Activated CD4-positive, CD25-positive, alpha-beta regulatory T cell treated with anti-CD3 and anti-CD28 coated beads, Interleukin-2, amount 50 U/mL, for 16 hours (primary cell): Measurements from ENCODE around the gene CAPRIN2.
A peak's percentile ranks its signal among the peaks of the same experiment; 100 is the strongest.

Source experiments
- DNase-seq: peaks from one replicate; pipeline ENCODE4 v3.0.0-alpha.2; 2020; ENCODE audit warnings: low read depth, low spot score

Gene CAPRIN2

DNA sequence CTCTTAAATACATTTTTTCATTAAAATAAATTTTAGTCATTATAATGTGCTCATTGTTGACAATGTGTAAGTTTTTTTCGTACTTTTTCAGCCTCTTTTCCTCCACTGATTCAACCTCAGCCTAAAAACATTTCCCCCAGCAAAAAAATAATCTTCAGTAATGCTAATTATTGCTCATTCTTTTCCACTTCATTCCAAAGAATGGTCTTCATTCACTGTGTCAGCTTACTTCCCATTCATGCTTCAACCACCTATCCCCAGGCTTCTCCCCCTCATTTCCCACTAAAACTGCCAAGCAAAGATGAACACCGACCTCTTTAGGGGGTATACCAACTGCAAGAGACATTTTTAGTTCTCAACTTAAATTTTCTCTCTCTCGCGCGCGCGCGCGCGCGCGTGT is 56.4 kb downstream of the CAPRIN2 start:
- DNase-seq = no peak

DNA sequence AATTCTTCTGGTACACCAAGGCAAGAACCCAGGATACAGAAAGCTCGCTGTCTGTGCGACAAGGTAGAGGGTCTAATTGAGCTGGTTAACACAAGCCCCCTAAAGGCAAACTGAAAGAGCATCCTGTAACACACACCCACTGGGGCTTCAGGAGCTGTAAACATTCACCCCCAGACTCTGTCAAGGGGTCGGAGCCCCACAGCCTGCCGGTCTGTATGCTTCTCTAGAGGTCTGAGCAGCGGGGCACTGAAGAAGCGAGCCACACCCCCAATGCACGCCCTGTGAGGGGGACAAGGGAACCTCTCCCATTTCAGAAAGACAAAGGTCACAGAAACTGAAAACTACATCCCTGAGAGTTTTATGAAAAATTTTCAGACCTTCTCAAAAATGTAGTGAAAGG is 57.8 kb downstream of the CAPRIN2 start:
- no peak for DNase-seq

DNA sequence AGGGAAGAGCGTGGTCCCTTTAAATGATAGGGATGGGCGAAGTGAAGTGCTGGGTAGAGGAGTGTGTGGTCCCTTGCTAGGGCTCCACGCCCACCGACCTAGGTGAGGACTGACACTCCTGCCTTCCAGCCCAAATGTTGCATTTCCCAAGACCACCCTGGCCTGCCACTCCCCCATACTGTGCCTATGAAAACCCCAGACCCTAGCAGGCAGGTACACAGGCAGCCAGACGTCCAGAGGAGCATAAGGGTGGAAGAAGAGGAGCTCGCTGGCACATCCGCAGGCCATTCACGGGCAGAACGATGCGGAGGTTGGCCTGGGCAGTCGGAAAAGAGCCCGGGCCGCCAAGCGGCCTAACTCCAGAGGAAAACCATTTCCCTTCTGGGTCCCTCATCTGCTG is 58.3 kb downstream of the CAPRIN2 start:
- DNase-seq = no peak

DNA sequence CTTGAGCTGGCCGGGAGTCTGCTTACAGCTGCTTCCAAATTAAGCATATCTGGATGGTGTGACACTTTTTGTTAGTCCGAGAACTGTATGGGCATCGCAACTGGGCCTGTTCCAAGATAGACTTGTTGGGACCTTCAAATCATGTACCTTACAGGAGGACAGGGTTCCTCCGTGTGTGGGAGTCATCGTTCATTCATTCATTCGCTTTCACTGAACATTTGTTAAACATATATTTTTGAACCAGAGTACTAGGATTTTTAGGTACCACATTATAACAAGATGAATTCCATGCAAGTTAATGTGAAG is 58.7 kb downstream of the CAPRIN2 start:
- no peak for DNase-seq

DNA sequence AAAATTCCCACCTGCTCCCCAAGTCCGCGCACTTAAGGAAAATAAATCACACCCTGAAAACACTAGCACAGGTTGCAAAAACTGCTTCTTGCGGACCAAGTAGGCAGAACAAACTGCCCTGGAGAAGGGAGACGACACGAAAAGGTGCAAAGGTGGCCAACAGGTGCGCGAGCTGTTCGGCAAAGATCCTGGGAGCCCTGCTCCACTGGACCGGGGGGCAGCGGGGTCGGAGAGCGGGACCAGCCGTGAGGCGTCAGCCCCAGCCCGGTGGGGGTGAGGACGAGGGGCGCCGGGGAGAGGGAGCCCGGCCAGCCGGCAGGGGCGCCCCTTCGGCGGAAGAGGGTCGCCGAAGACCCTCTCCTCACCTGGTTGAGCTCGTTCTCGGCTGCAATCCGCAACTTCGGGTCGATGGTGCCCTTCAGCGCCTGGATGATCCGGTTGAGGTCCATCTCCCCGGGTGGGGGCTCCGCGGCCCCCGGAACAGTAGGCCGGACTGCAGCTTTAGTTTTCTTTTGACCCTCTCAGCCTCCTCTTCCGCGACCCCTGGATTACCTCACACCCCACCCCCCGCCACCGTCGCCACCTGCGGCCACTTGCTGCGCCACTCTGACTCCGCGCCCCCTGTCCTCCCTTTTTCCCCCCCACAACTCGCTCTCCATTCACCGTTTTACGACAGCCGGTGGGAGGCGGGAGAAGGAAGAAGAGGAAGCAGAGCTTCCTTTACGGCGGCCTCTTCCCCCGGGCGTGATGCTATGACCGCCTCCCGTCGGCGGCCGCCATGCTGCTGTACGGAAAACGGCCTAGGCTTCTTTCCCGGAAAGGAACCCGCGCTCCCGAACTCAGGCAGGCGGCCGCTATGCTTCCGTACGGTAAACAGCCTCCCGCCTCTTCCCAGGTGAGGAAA is 59.3 kb downstream of the CAPRIN2 start, which contains the start of gene IPO8:
IPO8 (minus strand) TSS at position 671 of the 904 bp plus-strand sequence; CDS start at position 449, 222 bp downstream.
- peak; percentile 75 for DNase-seq

DNA sequence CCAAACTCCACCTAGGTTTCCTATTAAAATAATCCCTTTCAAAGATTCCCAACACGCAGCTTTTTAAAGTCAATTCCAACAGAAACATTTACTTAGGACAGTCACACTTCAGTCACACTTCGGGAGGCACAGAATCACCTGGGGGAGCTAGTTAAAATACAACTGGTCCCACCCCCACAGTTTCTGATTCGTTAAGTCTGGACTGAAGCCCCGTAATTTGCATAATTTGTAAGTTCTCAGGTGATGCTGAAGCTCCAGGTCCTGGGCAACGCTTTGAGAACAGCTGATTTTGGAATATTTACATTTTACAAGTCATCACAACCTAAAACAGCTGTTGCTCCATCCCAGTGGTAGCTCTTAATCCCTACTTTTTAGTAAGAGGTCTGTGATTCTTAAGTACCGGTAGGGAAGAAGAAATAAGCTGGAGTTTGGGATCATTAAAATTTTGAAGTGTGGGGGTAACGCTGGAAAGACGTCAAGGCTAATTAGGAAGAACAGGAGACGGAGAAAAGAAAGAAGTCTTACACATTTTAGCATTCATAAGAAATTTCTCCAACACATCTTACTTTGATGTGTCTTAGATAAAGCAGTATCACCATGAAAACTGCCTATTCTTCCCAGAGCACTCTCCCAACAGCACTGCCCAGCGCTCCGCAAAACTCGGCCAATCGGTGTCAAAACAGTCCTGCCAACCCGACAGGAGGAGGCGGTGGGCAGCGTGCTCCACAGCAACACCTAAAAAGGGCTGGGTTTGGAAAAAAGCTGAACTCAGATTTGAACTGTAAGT is 60.1 kb downstream of the CAPRIN2 start:
- DNase-seq = no peak

DNA sequence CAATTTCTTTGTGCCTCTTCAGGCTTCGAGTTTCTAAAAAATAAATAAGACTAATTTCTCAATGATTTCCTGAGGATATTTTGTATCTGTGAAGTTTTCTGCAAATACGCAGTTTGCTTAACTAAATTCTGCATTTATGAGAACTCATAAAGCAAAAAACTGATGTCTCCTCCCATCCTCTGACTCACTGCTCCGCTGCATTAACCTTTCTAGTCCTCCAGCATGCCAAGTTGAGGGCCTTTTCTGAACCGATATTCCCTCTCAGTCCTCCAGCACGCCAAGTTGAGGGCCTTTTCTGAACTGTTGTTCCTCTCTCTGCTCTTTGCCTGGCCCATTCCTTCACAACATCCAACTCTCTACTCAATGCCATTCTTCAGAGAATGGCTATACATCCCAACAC is 62.3 kb downstream of the CAPRIN2 start:
- no peak for DNase-seq

DNA sequence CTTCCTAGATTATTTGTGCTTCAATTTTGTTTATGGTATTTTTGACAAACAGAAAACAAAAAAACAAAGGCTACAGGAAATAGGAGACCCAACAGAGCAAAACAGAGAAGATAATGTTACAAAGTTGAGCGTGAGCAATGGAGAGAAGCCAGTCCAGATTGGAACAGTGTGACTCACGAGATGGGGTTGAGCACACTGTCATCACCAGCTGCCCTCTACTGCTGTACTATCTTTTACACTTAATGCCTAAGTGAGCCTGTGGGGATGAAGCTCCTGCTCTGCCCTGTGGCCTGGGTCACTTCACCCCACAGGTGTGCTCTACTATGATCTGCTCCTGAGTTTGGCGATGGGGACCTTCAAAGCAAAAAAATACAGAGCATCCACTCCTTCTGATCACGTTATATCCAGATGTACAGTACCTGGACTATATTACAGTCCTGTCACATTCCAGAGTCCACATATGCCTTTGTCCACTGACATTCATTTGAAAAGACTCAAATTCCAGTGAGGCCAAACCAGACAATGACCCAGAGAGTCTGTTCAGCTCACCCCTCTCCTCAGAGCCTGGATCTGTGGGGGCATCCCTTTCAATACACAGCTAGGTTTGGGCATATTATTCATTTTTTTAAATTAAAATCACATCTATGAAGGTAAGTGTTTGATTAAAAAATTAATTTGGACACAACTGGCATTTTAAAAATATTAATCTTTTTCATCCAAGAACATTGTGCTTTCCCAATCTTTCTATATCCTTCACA is 63.5 kb downstream of the CAPRIN2 start:
- no peak for DNase-seq

DNA sequence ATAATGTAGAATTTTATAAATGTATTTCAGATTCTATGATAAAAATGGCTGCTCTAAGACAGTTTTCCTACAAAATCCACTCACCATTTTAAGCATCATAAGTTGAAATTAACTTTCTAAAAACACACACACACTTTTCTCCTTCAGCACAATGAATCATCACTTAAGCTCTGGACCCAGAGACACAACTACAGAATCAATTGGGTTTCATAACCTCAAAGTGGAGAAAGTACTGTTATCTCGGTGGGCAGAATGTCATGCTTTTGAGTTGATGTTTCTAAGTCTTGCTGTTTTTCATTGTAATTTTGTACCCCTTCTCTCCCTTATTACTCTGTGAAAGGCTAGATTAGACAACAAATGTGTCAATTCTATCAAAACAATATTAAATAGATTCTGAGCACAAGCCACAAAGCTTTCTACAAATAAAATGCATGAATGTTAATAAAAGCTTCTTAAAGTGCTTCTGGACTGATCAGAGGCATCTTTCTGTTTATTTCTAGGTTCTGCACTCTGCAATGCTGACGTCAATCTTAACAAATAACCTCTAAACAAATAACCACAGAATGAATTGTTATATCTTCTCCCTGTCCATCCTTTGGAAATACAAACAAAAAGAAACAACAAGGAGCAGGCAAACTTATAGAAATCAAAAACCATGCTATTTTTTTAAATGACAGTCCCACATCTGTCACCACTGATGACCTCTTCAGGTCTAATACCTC is 67.3 kb downstream of the CAPRIN2 start:
- no peak for DNase-seq

DNA sequence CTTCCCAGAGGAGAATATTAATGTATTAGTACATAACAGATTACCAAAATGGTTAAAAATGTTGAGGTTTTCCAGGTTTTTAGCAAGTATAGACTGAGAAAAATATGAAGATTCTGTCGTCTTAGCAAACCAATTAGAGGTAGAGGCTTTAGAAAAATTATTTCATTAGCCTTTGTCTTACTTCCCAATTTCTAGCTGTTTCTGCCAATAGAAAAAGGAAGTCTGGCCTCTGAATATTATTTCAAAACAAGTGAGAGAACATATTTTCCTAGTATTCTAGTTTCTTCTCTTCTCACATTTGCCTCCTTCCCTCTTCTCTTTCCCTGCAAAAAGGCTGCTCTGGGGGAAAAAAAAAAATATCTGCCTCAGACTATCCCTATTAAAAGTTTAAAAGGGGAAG is 75.5 kb downstream of the CAPRIN2 start:
- DNase-seq = no peak

DNA sequence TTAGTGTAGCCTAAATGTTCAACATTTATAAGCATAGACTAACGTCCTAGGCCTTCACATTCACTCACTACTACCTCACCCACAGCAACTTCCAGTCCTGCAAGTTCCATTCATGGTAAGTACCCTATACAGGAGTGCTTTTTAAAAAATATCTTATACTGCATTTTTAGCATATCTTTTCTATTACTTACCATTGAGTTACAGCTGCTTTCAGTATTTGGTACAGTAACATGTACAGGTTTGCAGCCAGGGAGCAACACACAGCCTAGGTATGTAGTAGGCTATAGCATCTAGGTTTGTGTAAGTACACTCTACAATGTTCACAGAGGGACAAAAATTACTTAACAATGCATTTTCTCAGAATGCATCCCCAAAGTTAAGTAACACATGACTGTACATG is 76.5 kb downstream of the CAPRIN2 start:
- no peak for DNase-seq

DNA sequence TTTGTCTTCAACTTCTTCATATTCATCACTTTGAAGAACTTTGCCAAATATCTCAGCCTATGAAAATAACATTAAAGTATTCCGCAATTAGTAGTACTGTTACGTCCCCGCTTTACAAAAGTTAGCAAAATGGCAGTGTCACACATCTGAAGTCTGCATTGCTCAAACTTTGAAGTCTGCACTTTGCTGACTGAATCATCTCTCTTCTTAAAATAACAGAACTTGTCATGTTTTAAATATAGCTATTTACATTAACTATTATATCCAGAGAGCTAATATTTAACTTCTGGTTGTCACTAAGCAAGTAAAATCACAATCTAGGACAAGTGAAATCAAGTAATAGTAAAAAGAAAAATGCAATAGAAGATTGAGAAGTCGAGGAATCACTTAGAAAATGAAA is 93.5 kb downstream of the CAPRIN2 start:
- DNase-seq = no peak
